Mesendoderm (in vitro differentiated cells): Measurements from ENCODE around the gene HIBADH.
"Not testable (repeated sequence)": the region's sequence is repeated elsewhere in the genome, so short reads cannot be mapped to it uniquely, and the experiment has no call there.

ENCODE experiments used
- DNase-seq: peaks from one replicate; pipeline ENCODE4 v3.0.0; 2013
- H2AK5ac ChIP-seq: 2 replicates; pipeline ENCODE4 v1.6.1; 2013; ENCODE audit warnings: low read length, inconsistent platforms
- H2BK120ac ChIP-seq: 2 replicates; pipeline ENCODE4 v1.6.1; 2013; ENCODE audit warnings: low read depth, mild to moderate bottlenecking, low read length, moderate library complexity, mixed read lengths
- H2BK15ac ChIP-seq: replicated peaks from 2 replicates; pipeline ENCODE4 v1.6.1; 2013; ENCODE audit warnings: low read depth, mild to moderate bottlenecking, moderate library complexity
- H2BK5ac ChIP-seq: 2 replicates; pipeline ENCODE4 v1.6.1; 2013; ENCODE audit warnings: low read length, inconsistent platforms
- H3K18ac ChIP-seq: 2 replicates; pipeline ENCODE4 v1.6.1; 2013; ENCODE audit warnings: mild to moderate bottlenecking, low read length, mixed read lengths
- H3K23ac ChIP-seq: one replicate; pipeline ENCODE4 v1.6.1; 2013; ENCODE audit warnings: low read length
- H3K27ac ChIP-seq: 2 replicates; pipeline ENCODE4 v1.5.1; 2013; ENCODE audit warnings: low read depth, mild to moderate bottlenecking, inconsistent platforms, low read length, moderate library complexity
- H3K27me3 ChIP-seq: 2 replicates; pipeline ENCODE4 v1.6.1; 2013; ENCODE audit warnings: low read length, control low read depth, mild to moderate bottlenecking, inconsistent platforms; ENCODE audit not compliant: insufficient read depth, poor library complexity
- H3K36me3 ChIP-seq: 2 replicates; pipeline ENCODE4 v1.6.1; 2013; ENCODE audit warnings: low read length, inconsistent platforms; ENCODE audit not compliant: control insufficient read depth, insufficient read depth
- H3K4ac ChIP-seq: one replicate; pipeline ENCODE4 v1.6.1; 2013; ENCODE audit warnings: low read depth, mild to moderate bottlenecking, low read length, moderate library complexity
- H3K4me1 ChIP-seq: 2 replicates; pipeline ENCODE4 v1.6.1; 2013; ENCODE audit warnings: low read depth, low read length, inconsistent platforms; ENCODE audit not compliant: control insufficient read depth
- H3K4me2 ChIP-seq: 2 replicates; pipeline ENCODE4 v1.6.1; 2013; ENCODE audit warnings: low read length
- H3K4me3 ChIP-seq: 2 replicates; pipeline ENCODE4 v1.5.1; 2013; ENCODE audit warnings: mild to moderate bottlenecking, low read length
- H3K56ac ChIP-seq: one replicate; pipeline ENCODE4 v1.6.1; 2013; ENCODE audit warnings: low read length
- H3K79me1 ChIP-seq: 2 replicates; pipeline ENCODE4 v1.6.1; 2013; ENCODE audit warnings: low read length, inconsistent platforms
- H3K79me2 ChIP-seq: 2 replicates; pipeline ENCODE4 v1.6.1; 2013; ENCODE audit warnings: mild to moderate bottlenecking, low read length; ENCODE audit not compliant: control insufficient read depth, insufficient read depth
- H3K9ac ChIP-seq: 2 replicates; pipeline ENCODE4 v1.6.1; 2013; ENCODE audit warnings: low read length, inconsistent platforms
- H4K5ac ChIP-seq: one replicate; pipeline ENCODE4 v1.6.1; 2013; ENCODE audit warnings: low read length
- H4K8ac ChIP-seq: one replicate; pipeline ENCODE4 v1.6.1; 2013; ENCODE audit warnings: low read depth, mild to moderate bottlenecking, control low read depth, low read length, moderate library complexity
- WGBS: extraction: QIAGEN DNeasy Blood & Tissue Kit; methylation state at CpG from one replicate; pipeline ENCODE4 v1.1.7; 2013; ENCODE audit warnings: low lambda C conversion rate, missing lambda C conversion rate; ENCODE audit not compliant: insufficient coverage; ENCODE audit errors: extremely low coverage; 5-methylcytosine and 5-hydroxymethylcytosine counted together

The HIBADH gene

DNA sequence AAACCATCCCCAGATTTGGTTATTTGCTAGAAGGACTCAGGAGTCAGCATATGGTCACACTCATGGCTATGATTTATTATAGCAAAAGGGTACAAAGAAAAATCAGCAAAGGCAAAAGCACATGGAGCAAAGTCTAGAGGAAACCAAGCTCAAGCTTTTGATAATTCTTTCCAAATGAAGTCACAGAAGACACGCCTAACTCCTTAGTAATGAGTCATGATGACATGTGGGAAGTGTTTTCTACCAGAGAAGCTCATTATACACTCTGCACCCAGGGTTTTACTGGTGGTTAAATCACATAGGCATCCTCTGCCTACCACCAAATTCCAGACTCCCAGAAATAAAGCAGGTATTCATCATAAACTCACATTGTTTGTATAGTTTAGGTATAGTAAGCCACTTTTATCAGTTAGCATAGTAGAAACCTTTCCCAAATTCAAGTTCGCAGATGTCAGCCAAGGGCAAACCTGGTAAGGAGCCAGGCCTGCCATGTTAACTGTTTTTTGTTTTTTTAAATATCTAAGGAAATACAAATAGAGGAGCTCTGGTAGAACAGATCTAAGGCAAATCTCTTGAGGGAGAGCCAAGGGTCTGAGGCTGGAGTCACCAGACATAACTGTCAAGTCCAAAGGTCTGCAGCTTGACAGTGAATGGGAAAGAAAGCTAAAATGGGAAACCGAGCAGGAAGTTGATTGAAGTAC lies 15.4 kb upstream of the HIBADH start:
- DNase-seq, result peak; percentile 90
- H2BK15ac ChIP-seq, result no peak overlapping the region
- H3K36me3 ChIP-seq, result no peaks in the 10 kb centered on the region
- H4K5ac ChIP-seq, result no peak overlapping the region
- no peak overlapping the region for H3K56ac ChIP-seq
- H3K27ac ChIP-seq, result no peak overlapping the region
- no peaks in the 10 kb centered on the region for H3K79me2 ChIP-seq
- H4K8ac ChIP-seq, result no peak overlapping the region
- no peak overlapping the region for H3K23ac ChIP-seq
- no peak overlapping the region for H3K4me3 ChIP-seq
- no peak overlapping the region for H3K4ac ChIP-seq
- no peak overlapping the region for H3K18ac ChIP-seq
- H3K4me2 ChIP-seq, result no peak overlapping the region
- H2AK5ac ChIP-seq, result no peak overlapping the region
- no peaks in the 10 kb centered on the region for H3K79me1 ChIP-seq
- no peak overlapping the region for H2BK120ac ChIP-seq
- H2BK5ac ChIP-seq, result no peak overlapping the region
- no peak overlapping the region for H3K9ac ChIP-seq
- H3K27me3 ChIP-seq, result no peaks in the 10 kb centered on the region
- no peaks in the 10 kb centered on the region for H3K4me1 ChIP-seq
- no CpG with 5 or more reads among the region's 3 CpGs for WGBS

- no CpG with 5 or more reads among the region's 3 CpGs for WGBS
- H3K27me3 ChIP-seq, result not testable (repeated sequence)
These were observed 11.4 kb upstream of the HIBADH start for GRCh38 chr7:27674126-27674525.

DNA sequence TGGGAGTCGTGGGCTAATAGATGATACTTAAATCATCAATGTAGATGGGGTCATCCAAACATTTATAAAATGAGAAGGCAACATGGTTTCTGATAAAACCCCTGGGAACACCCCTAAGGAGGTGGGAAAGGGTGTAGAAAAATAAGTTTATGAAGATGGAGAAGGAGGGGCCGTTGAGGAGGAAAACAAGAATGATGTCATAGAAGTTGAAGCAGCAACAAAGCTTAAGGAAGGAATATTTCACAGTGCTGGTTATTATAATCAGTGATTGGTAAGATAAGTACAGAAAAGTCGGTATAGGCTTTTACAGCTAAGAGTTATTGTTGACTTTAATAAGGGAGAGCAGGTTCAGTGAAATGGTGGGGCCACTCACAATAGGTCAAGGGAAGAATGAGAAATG lies 9.0 kb upstream of the HIBADH start:
- Histone ChIP-seq H3K4me2 (no peak overlapping the region), H3K4ac (no peak overlapping the region), H3K4me3 (no peak overlapping the region), H2BK15ac (no peak overlapping the region), H3K79me2 (no peaks in the 10 kb centered on the region), H2AK5ac (no peak overlapping the region), H3K23ac (no peak overlapping the region), H3K4me1 (no peaks in the 10 kb centered on the region), H3K27me3 (no peaks in the 10 kb centered on the region), H3K9ac (no peak overlapping the region), H4K8ac (no peak overlapping the region), H3K27ac (no peak overlapping the region), H4K5ac (no peak overlapping the region), H2BK120ac (no peak overlapping the region), H3K36me3 (no peaks in the 10 kb centered on the region), H2BK5ac (no peak overlapping the region), H3K18ac (no peak overlapping the region), H3K79me1 (no peaks in the 10 kb centered on the region), H3K56ac (no peak overlapping the region)
- no CpG with 5 or more reads among the region's 3 CpGs for WGBS
- no peak for DNase-seq

More at GRCh38 chr7:27674126-27674525, 11.4 kb upstream of the HIBADH start:
- H3K56ac ChIP-seq, H3K79me2 ChIP-seq, H3K79me1 ChIP-seq, H2BK15ac ChIP-seq, H3K18ac ChIP-seq, H3K23ac ChIP-seq, H3K4me2 ChIP-seq, H3K36me3 ChIP-seq, H2BK120ac ChIP-seq, H2AK5ac ChIP-seq, H3K27ac ChIP-seq, H3K4me3 ChIP-seq, H3K4me1 ChIP-seq, H2BK5ac ChIP-seq, H3K4ac ChIP-seq, H4K8ac ChIP-seq, H4K5ac ChIP-seq, DNase-seq, H3K9ac ChIP-seq: not testable (repeated sequence)

DNA sequence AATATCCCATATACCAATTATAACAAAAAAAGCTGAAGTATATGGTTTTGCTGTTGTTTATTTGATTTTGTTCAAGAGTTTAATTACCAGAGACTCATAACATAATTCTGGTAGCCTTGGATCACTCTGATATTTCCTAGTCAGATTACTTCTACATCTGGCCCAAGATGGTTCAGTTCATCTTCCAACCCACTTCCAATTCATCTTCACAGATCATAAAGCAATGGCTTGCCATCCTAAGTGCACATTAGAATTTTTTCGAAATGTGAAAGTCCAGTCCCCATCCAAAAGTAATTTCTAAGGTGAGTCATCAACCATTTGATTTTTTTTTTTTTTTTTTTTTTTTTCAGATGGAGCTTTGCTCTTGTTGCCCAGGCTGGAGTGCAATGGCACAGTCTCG lies 8.0 kb upstream of the HIBADH start:
- Histone ChIP-seq H3K4me2 (no peak overlapping the region), H3K79me2 (no peaks in the 10 kb centered on the region), H4K8ac (no peak overlapping the region), H3K18ac (no peak overlapping the region), H3K27me3 (no peaks in the 10 kb centered on the region), H3K79me1 (no peaks in the 10 kb centered on the region), H3K4me3 (no peak overlapping the region), H2BK15ac (no peak overlapping the region), H3K56ac (no peak overlapping the region), H2AK5ac (no peak overlapping the region), H3K27ac (no peak overlapping the region), H4K5ac (no peak overlapping the region), H3K9ac (no peak overlapping the region), H3K23ac (no peak overlapping the region), H3K4ac (no peak overlapping the region), H2BK5ac (no peak overlapping the region), H2BK120ac (no peak overlapping the region), H3K4me1 (no peaks in the 10 kb centered on the region), H3K36me3 (no peaks in the 10 kb centered on the region)
- no CpG with 5 or more reads among the region's 2 CpGs for WGBS
- no peak for DNase-seq

DNA sequence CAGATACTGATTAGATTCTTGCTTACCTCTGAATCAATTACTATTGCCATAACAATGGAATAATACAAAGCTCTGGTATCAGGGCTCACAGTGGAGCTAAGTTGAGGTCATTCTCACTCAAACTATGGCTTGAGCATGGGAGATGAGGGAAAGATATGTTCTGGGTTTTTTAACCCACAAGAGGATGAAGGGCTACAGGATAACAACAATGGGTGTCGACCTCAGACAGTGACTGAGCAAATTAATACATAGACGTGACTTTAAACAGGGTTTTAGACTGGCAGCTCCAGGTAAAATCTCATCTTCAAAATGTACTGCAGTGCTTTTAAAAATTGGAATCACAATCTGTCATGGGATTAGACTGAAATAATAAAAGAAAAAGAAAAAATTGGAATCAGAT lies 7.5 kb upstream of the HIBADH start:
- Histone ChIP-seq H3K4me1 (no peaks in the 10 kb centered on the region), H2AK5ac (no peak overlapping the region), H3K56ac (no peak overlapping the region), H3K27ac (no peak overlapping the region), H2BK5ac (no peak overlapping the region), H3K79me1 (no peaks in the 10 kb centered on the region), H3K36me3 (no peaks in the 10 kb centered on the region), H3K4me2 (no peak overlapping the region), H3K23ac (no peak overlapping the region), H3K27me3 (no peaks in the 10 kb centered on the region), H4K8ac (no peak overlapping the region), H3K4ac (no peak overlapping the region), H2BK15ac (no peak overlapping the region), H3K4me3 (no peak overlapping the region), H3K79me2 (no peaks in the 10 kb centered on the region), H2BK120ac (no peak overlapping the region), H3K18ac (no peak overlapping the region), H4K5ac (no peak overlapping the region), H3K9ac (no peak overlapping the region)
- DNase-seq, result no peak
- WGBS, result no CpG with 5 or more reads among the region's 2 CpGs

GRCh38 chr7:27665531-27665930 lies 2.8 kb upstream of the HIBADH start:
- H3K79me1 ChIP-seq, result no peaks in the 10 kb centered on the region
- DNase-seq, result no peak

More at GRCh38 chr7:27665531-27665930, 2.8 kb upstream of the HIBADH start:
- no peak overlapping the region for H3K18ac ChIP-seq
- no peak overlapping the region for H3K23ac ChIP-seq
- no peak overlapping the region for H3K27ac ChIP-seq
- H3K4ac ChIP-seq, result no peak overlapping the region
- H3K4me2 ChIP-seq, result no peak overlapping the region
- no peak overlapping the region for H2BK15ac ChIP-seq
- no peaks in the 10 kb centered on the region for H3K4me1 ChIP-seq
- no peaks in the 10 kb centered on the region for H3K36me3 ChIP-seq
- no peak overlapping the region for H4K5ac ChIP-seq
- no peaks in the 10 kb centered on the region for H3K27me3 ChIP-seq
- no peaks in the 10 kb centered on the region for H3K79me2 ChIP-seq
- H3K9ac ChIP-seq, result no peak overlapping the region
- no peak overlapping the region for H3K56ac ChIP-seq
- H4K8ac ChIP-seq, result no peak overlapping the region
- H2BK120ac ChIP-seq, result no peak overlapping the region
- no peak overlapping the region for H2BK5ac ChIP-seq
- no peak overlapping the region for H2AK5ac ChIP-seq
- no peak overlapping the region for H3K4me3 ChIP-seq
